ENCODE data around the gene WDR18.

WDR18 gene

GRCh38 chr19:963486-963951 is 20.6 kb upstream of the WDR18 start:
- H3K4me3 ChIP-seq, result no peak overlapping the region
- H3K36me3 ChIP-seq, result peaks cover 0 to 37% (median 29%) of the 10 kb centered on the region in 3 donors

GRCh38 chr19:964116-964520 is 20.0 kb upstream of the WDR18 start:
- intact Hi-C loops (cut with DNase I; ENCODE audit: low total_unique reads), result no loop called here
- Histone ChIP-seq H3K27me3 (peaks cover 0 to 3% of the 10 kb centered on the region in 2 donors), H3K36me3 (peaks cover 0 to 43% (median 35%) of the 10 kb centered on the region in 3 donors), H3K4me1 (no peaks in the 10 kb centered on the region), H3K27ac (no peak overlapping the region), H3K9me3 (no peaks in the 10 kb centered on the region), H3K4me3 (no peak overlapping the region)
- TF ChIP-seq, protein P1, sequence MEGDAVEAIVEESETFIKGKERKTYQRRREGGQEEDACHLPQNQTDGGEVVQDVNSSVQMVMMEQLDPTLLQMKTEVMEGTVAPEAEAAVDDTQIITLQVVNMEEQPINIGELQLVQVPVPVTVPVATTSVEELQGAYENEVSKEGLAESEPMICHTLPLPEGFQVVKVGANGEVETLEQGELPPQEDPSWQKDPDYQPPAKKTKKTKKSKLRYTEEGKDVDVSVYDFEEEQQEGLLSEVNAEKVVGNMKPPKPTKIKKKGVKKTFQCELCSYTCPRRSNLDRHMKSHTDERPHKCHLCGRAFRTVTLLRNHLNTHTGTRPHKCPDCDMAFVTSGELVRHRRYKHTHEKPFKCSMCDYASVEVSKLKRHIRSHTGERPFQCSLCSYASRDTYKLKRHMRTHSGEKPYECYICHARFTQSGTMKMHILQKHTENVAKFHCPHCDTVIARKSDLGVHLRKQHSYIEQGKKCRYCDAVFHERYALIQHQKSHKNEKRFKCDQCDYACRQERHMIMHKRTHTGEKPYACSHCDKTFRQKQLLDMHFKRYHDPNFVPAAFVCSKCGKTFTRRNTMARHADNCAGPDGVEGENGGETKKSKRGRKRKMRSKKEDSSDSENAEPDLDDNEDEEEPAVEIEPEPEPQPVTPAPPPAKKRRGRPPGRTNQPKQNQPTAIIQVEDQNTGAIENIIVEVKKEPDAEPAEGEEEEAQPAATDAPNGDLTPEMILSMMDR (IDR thresholded peaks at IDR 0.05), result no peak
- no peak for DNase-seq

More at GRCh38 chr19:963486-963951, 20.6 kb upstream of the WDR18 start:
- Histone ChIP-seq H3K4me1 (no peaks in the 10 kb centered on the region), H3K27ac (no peak overlapping the region), H3K27me3 (peaks cover 0 to 3% of the 10 kb centered on the region in 2 donors), H3K9me3 (no peaks in the 10 kb centered on the region)
- intact Hi-C loops (cut with DNase I; ENCODE audit: low total_unique reads), result no loop called here
- TF ChIP-seq, protein P1 (IDR thresholded peaks at IDR 0.05), result no peak
- no peak for DNase-seq

- no peak for DNase-seq
- Histone ChIP-seq H3K27me3 (peaks cover 0 to 3% of the 10 kb centered on the region in 2 donors), H3K4me1 (no peaks in the 10 kb centered on the region), H3K27ac (no peak overlapping the region), H3K4me3 (no peak overlapping the region), H3K36me3 (peaks cover 0 to 50% (median 42%) of the 10 kb centered on the region in 3 donors), H3K9me3 (no peaks in the 10 kb centered on the region)
- intact Hi-C loops (cut with DNase I; ENCODE audit: low total_unique reads), result no loop called here
- TF ChIP-seq, protein P1 (IDR thresholded peaks at IDR 0.05), result no peak
Observed at GRCh38 chr19:964761-965694, 19.1 kb upstream of the WDR18 start.

GRCh38 chr19:966485-967088 is 17.6 kb upstream of the WDR18 start:
- H3K27me3 ChIP-seq, result no peaks in the 10 kb centered on the region
- no peaks in the 10 kb centered on the region for H3K4me1 ChIP-seq
- no peak overlapping the region for H3K4me3 ChIP-seq
- no peak for DNase-seq
- peaks cover 8 to 65% (median 57%) of the 10 kb centered on the region in 3 donors for H3K36me3 ChIP-seq
- no peak overlapping the region for H3K27ac ChIP-seq
- intact Hi-C loops (cut with DNase I; ENCODE audit: low total_unique reads), result no loop called here
- H3K9me3 ChIP-seq, result peaks cover 0 to 9% (median 5%) of the 10 kb centered on the region in 3 donors
- TF ChIP-seq, protein P1 (IDR thresholded peaks at IDR 0.05), result no peak

- no peak overlapping the region for H3K27ac ChIP-seq
- peaks cover 0 to 19% of the 10 kb centered on the region in 2 donors for H3K27me3 ChIP-seq
- DNase-seq, result no peak
- no peaks in the 10 kb centered on the region for H3K4me1 ChIP-seq
- intact Hi-C loops (cut with DNase I; ENCODE audit: low total_unique reads), result no loop called here
- TF ChIP-seq, protein P1 (IDR thresholded peaks at IDR 0.05), result peak in 1 of 2 experiments; percentile 29
- peaks cover 0 to 11% (median 5%) of the 10 kb centered on the region in 3 donors for H3K9me3 ChIP-seq
- H3K4me3 ChIP-seq, result no peak overlapping the region
- H3K36me3 ChIP-seq, result peaks cover 8 to 53% (median 50%) of the 10 kb centered on the region in 3 donors
Observed at GRCh38 chr19:970695-971094, 13.4 kb upstream of the WDR18 start.
